K562 (cell line): Measurements from ENCODE around the gene ZNF197. TPM values are rescaled to one million over a fixed set of nuclear protein-coding genes. Genes with fewer than 3 reads are reported as not detected.

ENCODE experiments used
- ARID2 ChIP-seq: fragments of 450-650 bp; IDR thresholded peaks from 2 replicates; pipeline ENCODE4 v1.6.1; 2017; ENCODE audit warnings: antibody characterized with exemption, mild to moderate bottlenecking
- DNMT1 ChIP-seq: fragments of 450-650 bp; IDR thresholded peaks from 2 replicates; pipeline ENCODE4 v1.6.1; 2016; ENCODE audit warnings: antibody characterized with exemption, mild to moderate bottlenecking
- DPF2 ChIP-seq: fragments of 450-650 bp; IDR thresholded peaks from 2 replicates; pipeline ENCODE4 v1.6.1; 2016
- HDAC2 ChIP-seq: fragments of 450-650 bp; IDR thresholded peaks from 2 replicates; pipeline ENCODE4 v1.6.1; 2016; ENCODE audit warnings: mild to moderate bottlenecking
- KAT8 ChIP-seq: fragments of 450-650 bp; IDR thresholded peaks from 2 replicates; pipeline ENCODE4 v1.6.1; 2016; ENCODE audit warnings: low read depth, mild to moderate bottlenecking
- MAFF ChIP-seq: IDR thresholded peaks from 2 replicates; pipeline ENCODE4 v1.6.1; 2012; ENCODE audit warnings: low read length, improper control_type of control experiment
- MTA1 ChIP-seq: fragments of 450-650 bp; IDR thresholded peaks from 2 replicates; pipeline ENCODE4 v1.6.1; 2017; ENCODE audit warnings: borderline replicate concordance
- POLR2G ChIP-seq: fragments of 200-400 bp; formaldehyde crosslinking; IDR thresholded peaks from 2 replicates; pipeline ENCODE4 v1.6.1; 2017; ENCODE audit warnings: low read depth, mild to moderate bottlenecking, antibody characterized with exemption, low read length, moderate library complexity
- PTRF ChIP-seq: fragments of 450-650 bp; IDR thresholded peaks from 2 replicates; pipeline ENCODE4 v1.6.1; 2016; ENCODE audit warnings: mild to moderate bottlenecking, missing genetic modification characterization, missing compliant biosample characterization
- RBM39 ChIP-seq: fragments of 200-400 bp; formaldehyde crosslinking; optimal IDR thresholded peaks from 2 replicates; pipeline ENCODE3; 2018; ENCODE audit warnings: low read depth, low read length
- SETDB1 ChIP-seq: IDR thresholded peaks from one replicate; pipeline ENCODE4 v1.6.1; 2012; ENCODE audit warnings: low read length, control low read depth, inconsistent platforms
- TAF15 ChIP-seq: fragments of 200-400 bp; formaldehyde crosslinking; IDR thresholded peaks from 2 replicates; pipeline ENCODE4 v1.6.1; 2017; ENCODE audit warnings: mild to moderate bottlenecking, low read depth, low read length, moderate library complexity
- THRAP3 ChIP-seq: fragments of 450-650 bp; IDR thresholded peaks from 2 replicates; pipeline ENCODE4 v1.6.1; 2016; ENCODE audit warnings: mild to moderate bottlenecking, inconsistent platforms, borderline replicate concordance
- ZBTB7A ChIP-seq: IDR thresholded peaks from 2 replicates; pipeline ENCODE4 v1.6.1; 2011; ENCODE audit warnings: low read depth, mild to moderate bottlenecking, low read length, moderate library complexity, borderline replicate concordance; ENCODE audit not compliant: control insufficient read depth
- ZNF121 ChIP-seq: sonication (generic); formaldehyde crosslinking; conservative IDR thresholded peaks from 2 replicates; pipeline ENCODE4 v1.8.0; 2022; ENCODE audit warnings: missing genetic modification reagents
- ZNF561 ChIP-seq: fragments of 450-650 bp; formaldehyde crosslinking; conservative IDR thresholded peaks from 2 replicates; pipeline ENCODE4 v1.4.0; 2020; ENCODE audit warnings: mild to moderate bottlenecking, moderate library complexity
- ZNF77 ChIP-seq: fragments of 250-450 bp; sonication (Bioruptor Pico); IDR thresholded peaks from 2 replicates; pipeline ENCODE4 v1.5.0; 2020
- ZSCAN29 ChIP-seq: fragments of 450-650 bp; IDR thresholded peaks from 2 replicates; pipeline ENCODE4 v1.6.1; 2017
- polyA plus RNA-seq, 8 experiments: library from polyadenylated mRNA; depleted of rRNA in 4 of 8; stranded (reverse) in 5 of 8; unstranded in 3 of 8; fragments of >200 nt; fragmentation: Nextera tagmentation in 2 of 8; fragmentation: Illumina TruSeq in 1 of 8; extraction: Ambion mirVana in 2 of 8; extraction: Trizol in 1 of 8; gene quantifications; 2 replicates each; pipeline versions ENCODE4 v1.2.1 to v1.2.3, GENCODE V29; 2011 to 2014; ENCODE audit warnings: inconsistent platforms in 1 of 8, missing spikeins in 1 of 8
- total RNA-seq, 7 experiments: library from RNA; depleted of rRNA in 6 of 7; stranded (reverse); fragments of >200 nt in 6 of 7; fragmentation: Illumina TruSeq in 2 of 7; extraction: Trizol in 2 of 7; gene quantifications; 2 replicates each; pipeline versions ENCODE4 v1.2.1 to v1.2.3, GENCODE V29; 2011 to 2021; ENCODE audit warnings: low replicate concordance in 1 of 7
- TF ChIP-seq, protein P1 (sequence below): fragments of 450-650 bp; formaldehyde crosslinking; conservative IDR thresholded peaks from 2 replicates; pipeline ENCODE4 v1.4.0; 2022; ENCODE audit warnings: mild to moderate bottlenecking, missing genetic modification characterization
- TF ChIP-seq, protein P2 (sequence below): fragments of 250-450 bp; sonication (Bioruptor Pico); IDR thresholded peaks from 2 replicates; pipeline ENCODE4 v1.8.0; 2021; ENCODE audit warnings: borderline replicate concordance, mild to moderate bottlenecking, moderate library complexity; ENCODE audit not compliant: poor library complexity, severe bottlenecking
- TF ChIP-seq, protein P3 (sequence below): fragments of 450-650 bp; IDR thresholded peaks from 2 replicates; pipeline ENCODE4 v1.6.1; 2016; ENCODE audit warnings: antibody characterized with exemption
- TF ChIP-seq, protein P4 (sequence below): IDR thresholded peaks from 3 replicates; pipeline ENCODE4 v1.6.1; 2011; ENCODE audit warnings: borderline replicate concordance, mild to moderate bottlenecking; ENCODE audit not compliant: insufficient read length, insufficient read depth
- TF ChIP-seq, protein P5 (sequence below), 2 experiments: fragments of 450-650 bp; IDR thresholded peaks; 2 replicates each; pipeline ENCODE4 v1.6.1; 2016

Gene ZNF197
- total and polyA plus RNA-seq, 9 of the 15 experiments (the other 6 are each of a cell fraction or from before 2014, with no cell fraction given) = 3.5 to 19.1 (median 13.7) TPM

DNA sequence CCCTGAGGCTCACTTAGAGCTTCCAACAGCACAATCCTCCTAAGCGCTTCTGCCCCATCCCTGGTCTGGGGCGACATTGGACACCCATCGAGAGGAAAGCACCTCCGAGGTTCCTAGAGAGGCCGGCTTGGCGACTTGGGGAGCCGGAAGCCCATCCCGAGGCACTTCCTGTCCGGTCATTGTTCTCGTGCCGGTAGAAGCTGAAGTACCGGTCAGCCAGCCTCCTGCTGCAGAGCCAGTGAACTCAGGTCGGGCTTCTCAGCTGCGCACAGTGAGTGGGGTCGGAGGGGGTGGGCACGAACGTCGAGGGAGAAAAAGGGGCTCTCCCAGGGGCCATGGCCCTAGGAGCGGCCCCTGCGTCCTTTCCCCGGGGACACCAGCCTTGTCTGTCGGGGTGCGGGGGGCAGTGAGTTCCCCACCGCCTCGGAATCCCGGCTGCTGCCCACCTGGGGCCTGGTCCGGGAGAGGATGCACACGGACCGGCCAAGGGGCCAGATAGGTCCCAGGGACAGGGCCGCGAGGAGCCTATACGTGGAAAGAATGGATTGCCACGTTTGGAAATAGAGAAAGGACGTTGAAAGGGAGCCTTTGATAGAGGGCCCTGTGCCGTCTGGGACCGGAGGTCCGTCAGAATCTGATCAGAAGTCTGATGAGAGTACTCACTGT lies 23.9 kb downstream of the ZNF197 start, which contains the start of gene ZNF35 (continued):
- TF ChIP-seq, protein P1, sequence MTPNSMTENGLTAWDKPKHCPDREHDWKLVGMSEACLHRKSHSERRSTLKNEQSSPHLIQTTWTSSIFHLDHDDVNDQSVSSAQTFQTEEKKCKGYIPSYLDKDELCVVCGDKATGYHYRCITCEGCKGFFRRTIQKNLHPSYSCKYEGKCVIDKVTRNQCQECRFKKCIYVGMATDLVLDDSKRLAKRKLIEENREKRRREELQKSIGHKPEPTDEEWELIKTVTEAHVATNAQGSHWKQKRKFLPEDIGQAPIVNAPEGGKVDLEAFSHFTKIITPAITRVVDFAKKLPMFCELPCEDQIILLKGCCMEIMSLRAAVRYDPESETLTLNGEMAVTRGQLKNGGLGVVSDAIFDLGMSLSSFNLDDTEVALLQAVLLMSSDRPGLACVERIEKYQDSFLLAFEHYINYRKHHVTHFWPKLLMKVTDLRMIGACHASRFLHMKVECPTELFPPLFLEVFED (CRISPR knock-in tag) = 0 out of 2 replicates have a peak, but pooled peaks have one; percentile 19
- TF ChIP-seq, protein P2, sequence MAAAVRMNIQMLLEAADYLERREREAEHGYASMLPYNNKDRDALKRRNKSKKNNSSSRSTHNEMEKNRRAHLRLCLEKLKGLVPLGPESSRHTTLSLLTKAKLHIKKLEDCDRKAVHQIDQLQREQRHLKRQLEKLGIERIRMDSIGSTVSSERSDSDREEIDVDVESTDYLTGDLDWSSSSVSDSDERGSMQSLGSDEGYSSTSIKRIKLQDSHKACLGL = no peak
- TF ChIP-seq ZSCAN29 (no peak), DNMT1 (no peak), PTRF (tag) (no peak), POLR2G (peak; percentile 93), MTA1 (no peak; the same call in 1 of the 2 replicates), HDAC2 (peak; percentile 51; the same call in 1 of the 2 replicates), KAT8 (no peak), ZBTB7A (no peak; the same call in 1 of the 2 replicates), ARID2 (no peak), ZNF77 (CRISPR knock-in tag) (no peak), RBM39 (no peak), DPF2 (no peak), SETDB1 (no peak), ZNF561 (CRISPR knock-in tag) (no peak), ZNF121 (CRISPR knock-in tag) (no peak; the same call in 1 of the 2 replicates), TAF15 (no peak), THRAP3 (no peak), MAFF (no peak)
- TF ChIP-seq, protein P3, sequence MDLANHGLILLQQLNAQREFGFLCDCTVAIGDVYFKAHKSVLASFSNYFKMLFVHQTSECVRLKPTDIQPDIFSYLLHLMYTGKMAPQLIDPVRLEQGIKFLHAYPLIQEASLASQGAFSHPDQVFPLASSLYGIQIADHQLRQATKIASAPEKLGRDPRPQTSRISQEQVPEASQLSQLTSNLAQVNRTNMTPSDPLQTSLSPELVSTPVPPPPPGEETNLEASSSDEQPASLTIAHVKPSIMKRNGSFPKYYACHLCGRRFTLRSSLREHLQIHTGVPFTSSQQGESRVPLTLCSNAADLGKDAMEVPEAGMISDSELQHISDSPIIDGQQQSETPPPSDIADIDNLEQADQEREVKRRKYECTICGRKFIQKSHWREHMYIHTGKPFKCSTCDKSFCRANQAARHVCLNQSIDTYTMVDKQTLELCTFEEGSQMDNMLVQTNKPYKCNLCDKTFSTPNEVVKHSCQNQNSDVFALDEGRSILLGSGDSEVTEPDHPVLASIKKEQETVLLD = no peak
- TF ChIP-seq, protein P4, sequence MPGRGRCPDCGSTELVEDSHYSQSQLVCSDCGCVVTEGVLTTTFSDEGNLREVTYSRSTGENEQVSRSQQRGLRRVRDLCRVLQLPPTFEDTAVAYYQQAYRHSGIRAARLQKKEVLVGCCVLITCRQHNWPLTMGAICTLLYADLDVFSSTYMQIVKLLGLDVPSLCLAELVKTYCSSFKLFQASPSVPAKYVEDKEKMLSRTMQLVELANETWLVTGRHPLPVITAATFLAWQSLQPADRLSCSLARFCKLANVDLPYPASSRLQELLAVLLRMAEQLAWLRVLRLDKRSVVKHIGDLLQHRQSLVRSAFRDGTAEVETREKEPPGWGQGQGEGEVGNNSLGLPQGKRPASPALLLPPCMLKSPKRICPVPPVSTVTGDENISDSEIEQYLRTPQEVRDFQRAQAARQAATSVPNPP = no peak
- TF ChIP-seq, protein P5, sequence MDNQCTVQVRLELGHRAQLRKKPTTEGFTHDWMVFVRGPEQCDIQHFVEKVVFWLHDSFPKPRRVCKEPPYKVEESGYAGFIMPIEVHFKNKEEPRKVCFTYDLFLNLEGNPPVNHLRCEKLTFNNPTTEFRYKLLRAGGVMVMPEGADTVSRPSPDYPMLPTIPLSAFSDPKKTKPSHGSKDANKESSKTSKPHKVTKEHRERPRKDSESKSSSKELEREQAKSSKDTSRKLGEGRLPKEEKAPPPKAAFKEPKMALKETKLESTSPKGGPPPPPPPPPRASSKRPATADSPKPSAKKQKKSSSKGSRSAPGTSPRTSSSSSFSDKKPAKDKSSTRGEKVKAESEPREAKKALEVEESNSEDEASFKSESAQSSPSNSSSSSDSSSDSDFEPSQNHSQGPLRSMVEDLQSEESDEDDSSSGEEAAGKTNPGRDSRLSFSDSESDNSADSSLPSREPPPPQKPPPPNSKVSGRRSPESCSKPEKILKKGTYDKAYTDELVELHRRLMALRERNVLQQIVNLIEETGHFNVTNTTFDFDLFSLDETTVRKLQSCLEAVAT (IDR thresholded peaks at IDR 0.05) = no peak
